ENCODE measurements around the gene FLRT2.

FLRT2 gene

GRCh38 chr14:85531587-85532373 lies 1.8 kb downstream of the FLRT2 start:
- DNase-seq, result peak; percentile 89

DNA sequence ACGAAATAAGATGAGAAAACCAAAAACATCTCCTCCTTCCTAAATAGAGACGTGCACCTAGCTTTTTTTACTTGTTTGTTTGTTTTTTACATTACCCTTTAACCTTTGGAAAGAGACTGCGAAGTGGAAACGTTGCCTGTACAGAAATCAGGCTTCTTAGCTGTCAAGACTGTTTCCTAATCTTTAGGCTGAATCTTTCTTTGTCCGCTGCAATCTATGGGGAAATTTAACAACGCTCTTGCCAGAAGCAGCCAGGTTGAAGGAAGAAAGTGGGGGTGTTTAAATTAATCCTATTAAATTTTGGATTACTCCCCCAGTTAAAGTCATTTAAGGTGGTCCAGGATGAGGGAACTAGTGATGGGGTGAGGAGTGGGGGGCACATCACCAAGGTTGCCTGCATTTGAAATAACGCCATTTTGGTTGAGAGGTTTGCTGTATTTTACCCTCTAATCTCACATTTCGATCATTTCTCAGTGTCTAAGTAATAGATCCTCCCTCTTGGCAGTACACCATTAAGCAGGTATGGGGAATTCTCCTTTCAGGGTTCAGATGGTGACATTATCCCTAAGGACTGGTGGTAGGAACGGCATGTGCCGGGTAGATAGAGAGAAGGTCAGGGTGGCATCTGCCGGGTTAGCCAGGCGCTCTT lies 2.6 kb downstream of the FLRT2 start:
- no peak for DNase-seq

- DNase-seq, result peak; percentile 92
Observed at GRCh38 chr14:85533023-85533860, 3.3 kb downstream of the FLRT2 start.

GRCh38 chr14:85533861-85534291 lies 3.9 kb downstream of the FLRT2 start:
- peak; percentile 36 for DNase-seq

DNA sequence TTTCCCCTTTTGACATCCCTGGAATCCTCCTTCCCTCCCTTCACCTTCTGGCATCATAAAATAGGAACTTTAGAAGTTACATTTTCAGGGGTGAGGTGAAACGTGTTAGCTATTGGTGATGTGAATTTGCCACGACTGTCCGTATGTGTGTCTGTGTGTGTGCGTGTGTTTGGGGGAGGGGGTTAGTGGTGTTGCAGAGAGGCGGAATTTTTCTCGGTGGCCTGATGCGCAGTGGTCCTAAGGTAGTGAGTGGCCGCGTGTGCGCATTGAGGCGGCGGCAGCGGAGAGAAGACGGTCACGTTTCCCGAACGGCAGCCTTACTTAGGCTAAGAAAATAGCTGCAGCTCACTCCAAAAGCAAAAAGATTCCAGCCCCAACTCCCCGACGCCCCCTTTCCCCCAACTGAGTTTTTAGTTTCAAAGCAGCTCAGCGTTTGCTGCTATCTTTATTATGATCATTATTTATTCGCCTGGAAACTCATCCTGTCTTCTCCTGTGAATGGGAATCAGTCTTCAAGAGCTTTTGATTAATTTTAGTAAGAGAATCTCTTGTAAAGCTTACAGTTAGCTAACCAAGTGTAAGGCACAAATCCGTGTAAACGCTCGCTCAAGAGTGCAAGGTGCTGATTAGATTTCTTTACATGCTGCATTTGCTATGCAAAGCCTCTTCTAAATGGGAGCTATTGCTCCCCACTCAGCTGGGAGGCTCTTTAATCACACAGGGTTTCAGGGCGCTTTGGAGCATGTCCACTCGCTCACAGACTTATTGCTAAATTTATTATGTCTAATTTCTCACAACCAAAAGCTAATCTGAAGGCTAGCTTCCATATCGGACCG lies 4.7 kb downstream of the FLRT2 start:
- peak; percentile 40 for DNase-seq

- peak; percentile 12 for DNase-seq
Observed at GRCh38 chr14:85535321-85535720, 5.4 kb downstream of the FLRT2 start.

DNA sequence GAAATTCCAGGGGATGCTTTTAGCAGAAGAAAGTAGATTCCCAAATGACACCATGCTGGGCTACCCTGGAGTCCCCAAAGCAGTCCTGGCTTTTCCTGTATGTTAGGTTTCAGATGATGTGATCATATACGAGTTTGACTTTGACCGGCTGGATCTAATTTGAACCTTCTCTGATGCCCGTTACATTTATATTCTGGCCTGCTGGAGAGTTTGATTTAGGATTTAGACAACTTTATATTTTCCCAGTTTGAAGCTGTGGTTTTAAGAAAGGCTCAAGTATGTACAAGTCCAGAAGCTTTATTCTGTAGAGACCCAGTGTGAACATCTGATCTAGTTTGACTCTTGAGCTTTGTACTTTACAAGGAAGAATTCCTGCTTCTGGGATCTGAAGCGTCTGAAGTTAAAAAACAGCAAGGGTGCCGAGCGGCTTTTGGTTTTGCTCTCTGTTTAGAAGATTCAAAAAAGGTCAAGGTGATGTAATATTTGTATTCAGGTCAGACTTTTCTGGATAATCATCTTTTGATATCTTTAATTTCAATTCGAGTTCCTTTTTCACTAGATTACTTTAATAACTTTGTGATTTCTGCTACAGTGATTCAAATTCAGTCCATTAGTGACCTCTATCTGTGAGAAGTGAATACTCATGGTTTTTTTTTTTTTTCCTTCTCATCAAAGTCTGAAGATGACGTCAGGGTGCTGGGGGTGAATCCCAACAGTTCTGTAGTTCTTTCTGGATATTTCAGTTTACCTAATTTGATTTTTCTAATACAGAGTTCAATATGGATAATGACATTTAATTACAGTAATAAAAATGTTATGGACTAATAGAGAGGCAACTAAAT lies 6.3 kb downstream of the FLRT2 start:
- peak; percentile 75 for DNase-seq

GRCh38 chr14:85536833-85537190 lies 6.9 kb downstream of the FLRT2 start:
- peak; percentile 21 for DNase-seq

- DNase-seq, result no peak
Observed at GRCh38 chr14:85537526-85537925, 7.6 kb downstream of the FLRT2 start.

GRCh38 chr14:85538636-85539035 lies 8.7 kb downstream of the FLRT2 start:
- no peak for DNase-seq

DNA sequence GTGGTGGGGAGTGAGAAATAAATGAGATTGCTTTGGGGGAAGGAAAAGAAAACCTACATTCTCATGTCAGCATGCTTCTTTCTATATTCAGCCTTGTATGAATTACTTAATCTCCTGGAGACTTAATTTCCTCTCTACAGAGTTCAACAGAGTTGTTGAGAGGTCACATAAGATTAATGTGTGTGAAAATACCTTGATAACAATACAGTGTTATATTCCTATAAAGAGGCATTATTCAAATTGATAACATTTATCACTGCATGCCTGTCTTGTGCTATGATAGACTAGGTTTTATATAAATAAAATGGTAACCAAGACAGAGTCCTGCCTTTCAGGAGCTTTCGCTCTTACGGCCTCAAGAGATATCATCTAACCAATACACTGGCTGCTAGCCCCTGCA lies 9.6 kb downstream of the FLRT2 start:
- no peak for DNase-seq

DNA sequence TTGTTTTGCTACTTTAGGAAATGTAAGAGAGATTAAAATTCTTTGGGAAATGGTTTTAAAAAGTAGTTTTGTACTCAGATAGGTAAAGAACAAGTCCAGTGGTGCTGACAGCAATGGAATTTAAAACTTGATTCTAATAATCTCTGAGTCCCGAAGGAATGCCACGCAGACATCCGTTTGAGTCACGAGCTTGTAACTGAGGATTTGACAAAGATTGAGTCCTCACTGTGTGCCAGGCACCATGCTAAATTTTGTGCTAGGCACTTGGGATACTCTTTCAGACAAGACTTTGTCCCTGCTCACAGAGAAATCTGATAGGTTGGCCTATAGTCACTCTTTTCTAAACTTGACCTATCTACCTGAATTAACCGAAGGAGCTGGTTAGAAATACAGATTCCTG lies 12.7 kb downstream of the FLRT2 start:
- DNase-seq, result peak; percentile 15

DNA sequence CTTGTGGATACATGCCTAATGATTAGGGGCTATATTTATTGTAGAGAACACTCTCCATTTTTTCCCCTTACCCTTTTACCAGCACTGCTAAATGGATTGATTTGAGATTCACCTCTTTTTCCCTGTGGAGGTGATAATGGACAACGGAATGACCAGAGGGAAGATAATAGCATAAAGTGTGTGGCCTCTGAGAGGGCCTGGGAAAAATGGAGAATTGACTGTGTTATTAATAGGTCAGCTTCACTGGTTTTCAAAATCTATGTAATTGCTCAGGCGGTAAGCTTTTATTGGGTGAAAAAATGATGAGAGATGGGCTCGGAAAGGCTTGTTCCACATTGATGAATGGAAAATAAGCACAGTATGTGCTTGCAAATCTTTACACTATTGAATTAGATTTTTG lies 15.8 kb downstream of the FLRT2 start:
- no peak for DNase-seq

- DNase-seq, result no peak
Observed at GRCh38 chr14:85546390-85546789, 16.4 kb downstream of the FLRT2 start.

DNA sequence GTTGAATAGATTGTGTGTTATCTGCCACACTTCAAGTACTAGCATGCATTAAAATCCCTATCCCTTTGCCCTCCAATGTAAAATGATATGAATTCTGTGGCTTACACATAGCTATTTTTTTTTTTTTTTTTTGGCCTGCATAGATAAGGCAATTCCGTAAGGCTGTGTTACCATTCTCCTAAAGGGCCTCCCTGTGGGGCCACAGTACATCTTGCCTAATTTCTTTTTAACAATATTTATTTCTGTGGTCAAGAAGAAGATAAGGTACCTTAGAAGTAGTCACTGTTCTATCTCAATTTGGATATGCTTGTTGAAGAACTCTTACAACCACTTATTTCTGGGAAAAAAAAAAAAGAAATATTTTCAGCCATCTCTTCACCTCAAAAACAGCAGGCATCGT lies 19.8 kb downstream of the FLRT2 start:
- no peak for DNase-seq

DNA sequence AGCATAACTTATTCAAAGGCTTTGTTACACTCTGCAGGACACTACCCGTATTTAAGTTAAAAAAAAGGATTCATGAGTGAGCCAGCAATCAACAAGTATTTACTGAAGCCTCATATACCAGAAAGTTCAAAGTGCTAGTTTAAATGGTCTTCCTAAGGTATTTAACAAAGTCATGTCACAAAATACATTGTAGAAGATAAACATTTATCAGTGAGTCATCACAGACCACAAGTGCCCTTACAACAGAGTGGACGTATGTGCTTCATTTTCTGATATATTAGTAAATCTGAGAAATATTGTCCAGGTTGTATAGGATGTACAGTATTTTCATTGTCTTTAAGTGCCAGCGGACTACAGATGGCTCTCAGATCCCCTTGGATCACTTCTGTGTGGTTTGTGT lies 24.2 kb downstream of the FLRT2 start:
- DNase-seq, result peak; percentile 7

DNA sequence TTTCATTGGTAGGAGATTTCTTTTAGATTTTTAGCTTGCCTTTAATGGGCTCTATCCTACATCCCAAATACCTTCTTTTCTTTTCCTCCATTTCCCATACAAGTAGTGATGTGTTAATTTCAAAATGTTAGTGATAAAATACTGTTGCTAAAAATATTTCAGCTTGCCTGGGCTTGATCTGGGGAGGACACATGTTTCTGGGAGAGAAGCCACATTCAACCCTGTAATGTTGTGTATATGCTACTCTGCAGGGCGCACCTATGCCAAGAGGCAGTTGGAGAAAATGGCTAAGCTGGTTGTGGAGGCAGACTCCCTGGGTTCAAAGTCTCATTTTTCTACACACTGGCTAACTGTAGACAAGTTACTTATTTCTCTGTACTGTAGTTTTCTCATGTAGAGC lies 26.3 kb downstream of the FLRT2 start:
- no peak for DNase-seq

DNA sequence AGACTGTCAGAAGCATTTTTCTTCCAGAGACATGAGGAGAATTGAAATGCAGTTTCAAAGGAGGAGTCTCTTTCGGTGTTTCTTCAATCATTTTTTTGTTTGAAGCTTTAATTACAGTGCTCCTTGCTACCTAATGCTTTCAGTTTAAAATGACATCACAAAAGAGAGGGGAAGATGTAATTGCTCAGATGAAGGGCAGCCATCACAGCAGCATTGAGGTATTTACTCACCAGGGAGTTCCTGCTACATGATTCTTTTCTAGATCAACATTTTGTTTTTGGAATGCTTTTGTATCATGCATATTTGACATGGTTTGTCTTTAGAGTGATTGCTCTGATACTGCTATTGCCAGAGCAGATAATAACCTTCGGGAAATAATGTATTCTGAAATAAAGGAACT lies 28.6 kb downstream of the FLRT2 start:
- no peak for DNase-seq

DNA sequence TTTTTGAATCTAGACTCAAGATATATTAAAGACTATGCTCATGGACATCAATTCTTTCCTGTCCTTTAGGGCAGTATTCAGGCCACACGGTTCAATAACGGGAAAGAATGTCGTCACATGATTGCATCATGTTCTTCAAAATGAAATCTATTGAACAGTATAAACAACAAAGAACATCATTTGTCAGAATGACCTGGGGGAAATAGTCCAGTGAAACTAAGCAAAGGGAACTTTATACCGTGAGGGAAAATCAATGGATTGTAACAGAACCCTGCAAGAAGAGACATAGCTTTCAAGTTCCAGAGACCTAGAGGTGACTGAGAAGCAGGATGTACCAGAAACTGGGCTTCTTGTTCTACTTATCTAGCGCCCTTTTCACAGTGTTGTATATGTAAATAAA lies 32.7 kb downstream of the FLRT2 start:
- DNase-seq, result no peak

DNA sequence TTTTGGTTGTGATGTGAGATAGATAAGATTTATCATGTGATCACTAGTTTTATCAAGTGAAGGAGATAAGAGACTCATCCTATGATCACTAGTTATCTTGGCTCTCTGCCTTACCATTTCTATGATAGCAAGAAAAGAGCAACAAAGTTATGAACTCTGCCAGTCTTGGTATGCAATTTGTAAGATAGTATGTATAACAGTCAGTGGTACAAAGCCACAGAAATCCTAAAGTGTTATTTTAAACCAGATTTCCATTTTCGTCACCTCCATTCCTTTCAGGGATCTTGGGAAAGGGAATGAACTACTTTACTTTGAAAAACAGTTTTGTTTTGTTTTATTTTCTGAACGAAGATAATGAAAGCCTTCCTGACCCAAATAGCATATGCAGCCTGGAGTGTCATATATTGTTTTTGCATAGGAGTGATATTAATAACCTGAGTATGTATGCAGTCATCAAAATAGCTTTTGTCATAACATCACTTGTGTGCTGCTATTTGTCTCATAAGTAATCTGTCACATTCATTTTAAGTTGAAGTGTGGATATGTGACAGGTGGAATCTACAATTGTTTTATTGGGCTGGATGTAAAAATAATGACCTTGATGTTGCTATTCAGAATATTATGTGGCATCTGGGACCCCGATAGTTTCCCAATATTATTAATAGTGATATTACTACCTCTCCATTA lies 35.0 kb downstream of the FLRT2 start:
- peak; percentile 35 for DNase-seq

GRCh38 chr14:85565862-85566296 lies 35.9 kb downstream of the FLRT2 start:
- DNase-seq, result peak; percentile 57

Data from fibroblast of skin of right biceps (primary cell).